SW 1271 (cell line): ENCODE measurements around the gene CRKL.

ENCODE experiments used
- DNase-seq, 2 experiments: peaks; one replicate each; lab custom pipeline; 2025; lab: John Stamatoyannopoulos, UW

The CRKL gene

DNA sequence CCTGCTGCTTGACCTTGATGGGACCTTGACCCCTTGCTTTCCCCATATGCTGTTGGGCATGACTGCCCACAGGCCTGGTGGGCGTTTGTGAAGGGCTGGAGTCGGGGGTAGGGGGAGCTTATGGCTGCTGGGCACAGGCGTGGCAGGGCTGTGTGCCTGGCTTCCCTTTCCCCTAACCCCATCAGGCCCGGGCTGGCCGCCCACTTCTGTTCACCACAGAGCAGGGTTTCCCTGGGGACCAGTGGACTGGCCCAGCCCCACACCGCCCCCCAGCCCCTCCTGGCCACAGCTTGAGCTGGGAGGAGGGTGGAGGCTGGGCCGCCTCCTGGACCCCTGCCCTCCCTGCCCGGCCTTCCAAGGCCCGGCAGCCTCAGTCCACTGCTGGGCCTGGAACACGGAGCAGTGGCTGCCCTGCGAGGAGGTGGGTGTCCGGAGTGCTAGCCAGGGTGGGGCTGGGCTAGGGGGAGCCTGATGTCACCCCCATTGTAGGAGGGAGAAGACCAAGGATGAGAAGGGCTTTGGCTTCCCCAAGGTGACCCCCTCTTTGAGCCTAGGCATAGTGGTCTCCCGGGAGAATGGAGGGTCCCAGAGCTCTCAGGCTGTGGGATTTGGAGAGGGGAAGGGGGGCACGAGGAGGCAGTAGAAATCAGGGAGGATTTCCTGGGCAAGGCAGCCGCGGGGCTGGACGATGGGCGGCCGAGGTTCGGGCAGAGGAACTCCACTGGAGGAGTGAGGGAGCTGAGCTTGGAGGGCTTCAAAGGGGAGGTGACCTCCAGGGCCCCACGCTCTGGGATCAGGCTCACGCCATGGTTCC lies 49.9 kb downstream of the CRKL start, which contains the start of gene AIFM3:
Gene AIFM3 (plus strand): TSS at position 373 of the 814 bp plus-strand sequence. CDS start 690 bp downstream, outside the sequence.
- no peak for DNase-seq

DNA sequence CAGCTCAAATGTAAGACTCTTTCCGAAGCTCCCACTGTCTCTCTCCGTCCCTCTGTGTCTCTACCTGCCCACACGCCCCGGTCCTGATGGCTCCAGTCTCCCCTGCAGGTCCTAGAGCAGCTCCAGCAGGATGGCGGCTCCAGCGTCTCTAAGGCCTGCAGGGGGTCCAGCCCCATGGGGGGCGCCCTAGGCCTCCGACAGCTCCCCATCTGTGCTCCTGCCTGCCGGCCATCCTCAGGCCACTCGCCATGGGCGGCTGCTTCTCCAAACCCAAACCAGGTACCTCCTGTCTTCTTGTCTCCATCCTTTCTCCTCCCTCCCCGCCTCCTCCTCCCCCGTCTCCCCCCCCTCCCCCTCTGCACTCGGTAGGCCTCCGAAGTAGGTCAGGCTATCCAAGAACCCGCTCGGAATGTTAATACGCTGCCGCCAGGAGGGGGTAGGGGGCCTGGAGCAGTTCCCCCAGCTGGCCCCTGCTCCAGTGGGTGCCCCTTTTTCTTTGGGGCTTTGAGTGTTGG lies 50.5 kb downstream of the CRKL start:
- no peak for DNase-seq

DNA sequence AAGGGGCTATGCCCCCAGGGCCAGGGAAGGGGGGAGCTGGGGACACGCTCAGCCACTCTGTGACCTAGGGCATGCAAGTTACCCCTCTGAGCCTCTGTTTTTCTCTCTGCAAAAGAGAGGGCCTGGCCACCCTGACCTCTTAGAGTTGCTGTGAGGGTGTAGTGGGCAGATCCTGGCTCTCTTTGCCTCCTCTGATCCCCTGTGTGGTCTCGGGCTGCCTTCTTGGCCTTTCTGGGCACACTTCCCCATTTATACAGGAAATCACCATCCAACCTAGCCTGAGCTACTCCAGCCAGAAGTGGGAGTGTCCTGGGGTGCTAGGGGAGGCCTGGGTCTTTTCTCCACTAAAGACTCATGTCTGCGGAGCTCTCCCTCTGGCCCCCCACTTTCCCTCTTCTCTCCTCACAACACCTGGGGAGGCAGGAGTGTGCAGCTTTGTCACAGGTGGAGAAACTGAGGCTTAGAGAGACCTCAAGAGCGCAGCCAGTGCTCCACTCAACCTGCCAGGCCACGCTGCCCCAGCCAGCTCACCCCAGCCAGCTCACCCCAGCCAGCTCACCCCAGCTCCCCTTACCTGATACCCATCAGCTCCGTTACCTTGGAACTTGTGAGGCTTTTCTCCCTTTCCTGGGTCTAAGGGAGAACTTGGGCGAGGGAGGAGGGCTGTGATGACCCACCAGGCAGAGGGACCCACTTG lies 51.2 kb downstream of the CRKL start:
- no peak for DNase-seq

DNA sequence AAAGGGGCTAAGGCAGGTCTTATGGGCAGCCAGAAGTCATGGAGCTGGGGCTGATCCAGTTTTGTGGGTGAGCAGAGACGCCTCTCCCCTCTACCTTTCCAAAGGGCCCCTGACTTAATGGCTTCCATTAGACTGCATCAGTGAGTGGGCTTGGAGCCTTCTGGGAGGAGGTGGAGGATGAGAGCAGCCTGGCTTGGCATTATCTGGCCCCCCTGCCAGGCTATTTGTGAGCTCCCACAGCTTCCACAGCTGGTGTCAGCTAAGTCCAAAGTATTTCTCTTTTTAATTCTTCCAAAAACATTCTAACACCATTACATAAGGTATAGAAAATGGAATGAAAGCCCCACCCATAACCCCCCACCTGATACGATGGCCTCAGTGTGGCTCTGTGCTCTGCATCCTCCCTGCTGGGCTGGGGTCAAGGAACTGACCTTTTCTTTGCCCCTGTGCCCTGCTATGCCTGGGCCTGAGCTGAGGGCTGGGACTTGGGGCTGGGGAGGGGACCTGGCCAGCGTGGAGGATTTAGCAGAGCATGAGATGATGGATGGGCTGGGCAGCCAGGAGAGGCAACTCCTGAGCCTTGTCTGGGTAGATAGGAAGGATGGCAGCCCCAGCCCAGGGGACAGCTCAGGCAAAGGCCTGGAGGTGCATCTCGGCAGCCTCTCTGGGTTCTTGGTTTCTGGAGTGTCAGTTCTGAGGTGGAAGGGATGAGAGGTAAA lies 53.9 kb downstream of the CRKL start:
- DNase-seq, result no peak

DNA sequence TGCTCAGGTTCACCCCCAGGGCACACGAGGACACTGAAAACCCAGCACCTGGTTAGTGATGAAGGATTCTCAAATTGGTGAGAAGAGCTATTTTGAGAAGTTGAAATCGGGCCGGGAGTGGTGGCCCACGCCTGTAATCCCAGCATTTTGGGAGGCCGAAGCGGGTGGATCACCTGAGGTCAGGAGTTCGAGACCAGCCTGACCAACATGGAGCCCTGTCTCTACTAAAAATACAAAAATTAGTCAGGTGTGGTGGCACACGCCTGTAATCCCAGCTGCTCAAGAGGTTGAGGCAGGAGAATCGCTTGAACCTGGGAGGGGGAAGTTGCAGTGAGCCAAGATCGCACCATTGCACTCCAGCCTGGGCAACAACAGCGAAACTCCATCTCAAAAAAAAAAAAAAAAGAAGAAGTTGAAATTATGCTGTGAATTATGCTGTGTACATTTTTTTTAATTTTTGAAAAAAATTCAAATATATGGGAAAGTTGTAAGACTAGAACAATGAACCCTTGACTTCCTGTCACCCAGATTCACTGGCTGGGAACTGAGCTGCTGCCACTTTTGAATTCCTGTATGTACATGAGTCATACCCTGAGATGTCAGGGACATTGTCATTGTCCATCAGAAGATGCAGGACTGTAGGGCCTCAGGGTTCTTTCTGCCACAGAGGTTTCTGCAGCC lies 54.9 kb downstream of the CRKL start:
- peak in 1 of 2 experiments; percentile 46 for DNase-seq

DNA sequence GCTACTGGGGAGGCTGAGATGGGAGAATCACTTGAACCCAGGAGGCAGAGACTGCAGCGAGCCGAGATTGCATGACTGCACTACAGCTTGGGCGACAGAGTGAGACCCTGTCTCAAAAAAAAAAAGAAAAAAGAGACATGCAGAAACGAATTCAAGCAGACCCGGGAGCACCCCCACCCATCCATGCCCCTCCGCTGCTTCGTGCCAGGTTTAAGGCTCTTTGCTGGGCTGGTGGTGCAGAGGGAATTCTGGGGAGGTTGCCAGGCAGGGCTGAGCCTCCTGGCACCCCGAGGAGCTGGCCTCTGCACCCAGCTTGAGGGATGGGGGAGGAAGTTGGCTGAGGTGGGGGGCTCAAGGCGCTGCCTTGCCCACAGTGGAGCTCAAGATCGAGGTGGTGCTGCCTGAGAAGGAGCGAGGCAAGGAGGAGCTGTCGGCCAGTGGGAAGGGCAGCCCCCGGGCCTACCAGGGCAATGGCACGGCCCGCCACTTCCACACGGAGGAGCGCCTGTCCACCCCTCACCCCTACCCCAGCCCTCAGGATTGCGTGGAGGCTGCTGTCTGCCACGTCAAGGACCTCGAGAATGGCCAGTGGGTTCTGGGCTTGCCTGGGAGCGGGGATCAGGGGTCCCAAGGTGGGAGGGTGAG lies 55.8 kb downstream of the CRKL start:
- no peak for DNase-seq

DNA sequence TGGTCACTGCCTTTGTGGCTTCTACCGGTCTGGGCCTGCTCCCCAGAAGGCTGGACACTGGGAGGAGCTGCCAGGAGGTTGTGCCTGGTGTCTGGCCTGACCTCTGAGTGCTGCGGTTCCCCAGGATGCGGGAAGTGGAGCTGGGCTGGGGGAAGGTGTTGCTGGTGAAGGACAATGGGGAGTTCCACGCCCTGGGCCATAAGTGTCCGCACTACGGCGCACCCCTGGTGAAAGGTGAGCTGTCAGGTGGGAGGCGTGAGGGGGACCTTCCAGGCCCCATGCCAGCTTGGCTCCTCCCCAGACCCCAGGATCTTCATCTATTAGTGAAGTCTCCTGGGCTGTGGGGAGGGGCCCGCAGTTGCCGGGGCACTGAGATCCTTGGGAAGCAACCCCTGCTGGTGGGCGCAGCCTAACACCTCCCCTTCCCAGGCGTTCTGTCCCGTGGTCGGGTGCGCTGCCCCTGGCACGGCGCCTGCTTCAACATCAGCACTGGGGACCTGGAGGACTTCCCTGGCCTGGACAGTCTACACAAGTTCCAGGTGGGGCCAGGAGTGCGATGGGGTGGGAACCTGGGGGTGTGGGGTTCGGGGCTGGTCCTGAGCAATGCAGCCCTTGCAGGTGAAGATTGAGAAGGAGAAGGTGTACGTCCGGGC lies 56.6 kb downstream of the CRKL start:
- no peak for DNase-seq

DNA sequence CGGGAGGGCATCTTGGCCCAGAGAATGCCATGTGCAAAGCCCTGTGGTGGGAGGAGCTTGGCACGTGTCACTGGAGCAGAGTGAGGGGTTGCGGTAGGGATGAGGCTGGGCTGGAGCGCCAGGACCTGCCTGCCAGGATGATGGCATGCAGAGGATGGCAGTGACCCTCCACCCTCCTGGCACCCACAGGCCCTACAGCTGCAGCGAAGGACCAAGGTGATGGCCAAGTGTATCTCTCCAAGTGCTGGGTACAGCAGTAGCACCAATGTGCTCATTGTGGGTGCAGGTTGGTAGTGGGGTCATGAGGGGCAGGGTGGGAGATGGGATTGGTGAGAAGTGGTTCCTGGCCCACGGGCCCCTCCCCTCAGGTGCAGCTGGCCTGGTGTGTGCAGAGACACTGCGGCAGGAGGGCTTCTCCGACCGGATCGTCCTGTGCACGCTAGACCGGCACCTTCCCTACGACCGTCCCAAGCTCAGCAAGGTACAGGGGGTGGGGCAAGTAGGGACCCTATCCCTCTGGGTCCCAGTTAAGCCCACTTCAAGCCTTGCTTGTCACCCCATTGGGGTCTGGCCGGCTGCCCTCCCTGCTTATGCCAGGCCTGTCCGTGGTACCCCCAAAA lies 57.2 kb downstream of the CRKL start:
- no peak for DNase-seq

DNA sequence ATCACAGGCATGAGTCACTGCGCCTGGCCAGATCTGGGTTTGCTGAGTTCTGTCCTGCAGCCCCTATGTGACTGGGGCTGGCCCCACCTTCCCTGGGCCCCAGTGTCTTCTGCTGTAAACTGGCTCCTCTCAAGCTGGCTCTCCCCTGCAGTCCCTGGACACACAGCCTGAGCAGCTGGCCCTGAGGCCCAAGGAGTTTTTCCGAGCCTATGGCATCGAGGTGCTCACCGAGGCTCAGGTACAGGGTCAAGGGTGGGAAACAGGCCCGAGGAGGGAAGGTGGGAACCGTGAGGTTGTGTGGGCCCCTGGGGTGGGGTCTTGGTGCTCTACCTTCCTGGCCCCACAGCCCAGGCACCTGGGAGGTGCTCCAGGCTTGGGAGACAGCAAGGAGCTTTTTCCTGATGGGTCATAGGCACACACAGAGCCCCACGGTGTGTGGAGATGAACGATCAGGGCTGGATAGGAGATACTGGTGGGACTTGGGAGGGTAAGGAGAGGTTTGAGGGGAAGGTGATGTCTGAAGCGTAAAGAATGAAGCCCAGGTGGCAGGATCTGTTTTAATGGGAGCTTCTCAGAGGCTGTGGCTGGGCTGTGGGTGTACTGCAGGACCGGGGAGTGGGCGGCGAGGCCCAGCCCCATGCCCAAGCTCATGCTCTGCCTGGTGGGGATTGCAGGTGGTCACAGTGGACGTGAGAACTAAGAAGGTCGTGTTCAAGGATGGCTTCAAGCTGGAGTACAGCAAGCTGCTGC lies 58.5 kb downstream of the CRKL start:
- no peak for DNase-seq

DNA sequence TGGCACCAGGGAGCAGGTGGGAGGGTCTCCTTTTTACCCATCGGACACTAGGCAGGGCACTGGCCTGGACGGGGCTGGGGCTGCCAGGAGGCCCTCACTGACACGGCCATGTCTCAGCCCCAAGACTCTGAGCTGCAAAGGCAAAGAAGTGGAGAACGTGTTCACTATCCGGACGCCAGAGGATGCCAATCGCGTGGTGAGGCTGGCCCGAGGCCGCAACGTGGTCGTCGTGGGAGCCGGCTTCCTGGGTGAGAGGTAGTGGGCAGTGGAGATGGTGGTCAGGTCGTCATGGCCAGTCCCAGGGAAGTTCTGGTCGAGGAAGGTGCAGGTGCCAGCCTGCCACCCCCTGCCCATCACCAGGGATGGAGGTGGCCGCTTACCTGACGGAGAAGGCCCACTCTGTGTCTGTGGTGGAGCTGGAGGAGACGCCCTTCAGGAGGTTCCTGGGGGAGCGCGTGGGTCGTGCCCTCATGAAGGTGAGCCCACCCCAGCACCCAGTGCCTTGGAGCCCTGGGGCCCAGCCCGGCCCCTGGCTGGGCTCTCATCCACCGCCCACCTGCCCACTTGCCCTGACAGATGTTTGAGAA lies 59.2 kb downstream of the CRKL start:
- DNase-seq, result no peak

DNA sequence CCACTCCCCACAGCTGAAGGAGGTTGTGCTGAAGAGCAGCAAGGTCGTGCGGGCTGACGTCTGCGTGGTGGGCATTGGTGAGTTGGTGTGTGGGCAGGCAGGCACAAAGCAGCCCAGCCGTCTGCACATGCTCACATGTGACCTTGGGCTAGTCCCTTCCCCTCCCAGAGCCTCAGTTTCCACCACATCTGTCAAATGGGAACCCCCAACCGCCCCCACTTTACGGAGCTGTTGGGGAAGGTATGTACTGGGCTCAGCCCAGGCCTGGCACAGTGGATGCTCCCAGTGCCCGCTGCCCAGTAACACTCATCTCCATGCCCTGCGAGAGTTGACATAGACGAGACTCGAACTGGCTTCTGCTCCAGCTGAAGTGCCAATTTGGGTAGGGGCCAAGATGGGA lies 59.8 kb downstream of the CRKL start:
- no peak for DNase-seq

DNA sequence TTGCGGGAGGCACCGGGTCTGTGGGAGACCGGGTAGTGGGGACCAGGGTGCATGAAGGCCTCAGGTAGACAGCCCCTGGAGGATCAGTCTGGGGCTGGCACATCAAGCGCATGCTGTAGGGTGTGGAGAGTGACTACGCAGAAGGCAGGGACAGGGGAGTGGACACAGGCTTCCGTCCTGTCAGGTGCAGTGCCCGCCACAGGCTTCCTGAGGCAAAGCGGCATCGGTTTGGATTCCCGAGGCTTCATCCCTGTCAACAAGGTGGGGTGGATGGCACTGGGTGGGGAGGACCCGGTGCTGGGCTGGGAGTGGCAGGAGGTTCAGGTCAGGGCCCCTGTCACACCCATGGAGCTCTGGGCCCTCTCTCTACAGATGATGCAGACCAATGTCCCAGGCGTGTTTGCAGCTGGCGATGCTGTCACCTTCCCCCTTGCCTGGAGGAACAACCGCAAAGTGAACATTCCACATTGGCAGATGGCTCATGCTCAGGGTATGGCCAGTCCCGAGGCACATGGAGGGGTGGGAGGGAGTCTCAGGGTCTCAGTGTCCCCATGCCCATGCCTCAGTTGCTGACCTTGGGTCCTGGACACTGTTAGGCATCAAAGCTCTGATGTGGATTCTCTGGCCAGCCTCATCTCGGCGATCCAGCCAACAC lies 60.4 kb downstream of the CRKL start:
- no peak for DNase-seq

DNA sequence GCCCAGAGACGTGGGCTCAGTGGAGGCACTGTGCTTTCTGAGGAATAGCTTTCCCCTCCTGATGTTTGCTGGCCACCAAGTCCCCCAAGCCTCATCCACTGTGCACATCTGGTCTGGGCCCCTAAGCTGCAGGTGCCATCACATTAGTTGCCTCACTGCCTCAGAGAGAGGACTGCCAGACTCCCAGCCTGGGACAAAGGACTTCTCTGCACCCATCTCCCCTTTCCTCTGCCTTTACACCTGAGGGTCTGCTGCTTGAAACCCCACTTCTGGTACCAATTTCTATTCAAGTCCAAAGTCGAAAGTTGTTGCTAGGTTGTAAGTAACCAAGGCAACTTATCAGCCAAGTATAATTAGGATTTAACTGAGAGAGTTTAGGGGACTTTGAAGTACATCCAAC lies 61.2 kb downstream of the CRKL start:
- no peak for DNase-seq

DNA sequence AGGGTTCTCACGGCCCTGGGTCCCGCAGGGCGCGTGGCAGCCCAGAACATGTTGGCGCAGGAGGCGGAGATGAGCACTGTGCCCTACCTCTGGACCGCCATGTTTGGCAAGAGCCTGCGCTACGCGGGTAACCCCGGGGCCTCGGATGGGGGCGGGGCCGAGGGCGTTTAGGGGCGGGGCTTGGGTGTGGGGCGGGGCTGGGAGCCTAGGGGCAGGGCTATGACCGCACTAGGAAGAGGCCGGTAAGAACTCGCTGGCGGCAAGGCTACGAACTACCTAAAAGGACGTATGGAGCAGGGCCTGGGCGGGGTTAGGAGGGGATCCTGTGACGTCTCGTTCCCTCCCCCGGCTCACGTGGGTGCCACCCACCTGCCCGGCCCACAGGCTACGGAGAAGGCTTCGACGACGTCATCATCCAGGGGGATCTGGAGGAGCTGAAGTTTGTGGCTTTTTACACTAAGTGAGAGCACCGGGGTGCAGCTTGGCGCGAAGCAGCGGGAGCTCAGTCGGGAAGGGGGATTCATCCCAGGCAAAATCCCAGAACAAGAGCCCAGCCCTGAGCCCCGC lies 62.1 kb downstream of the CRKL start:
- DNase-seq, result no peak

DNA sequence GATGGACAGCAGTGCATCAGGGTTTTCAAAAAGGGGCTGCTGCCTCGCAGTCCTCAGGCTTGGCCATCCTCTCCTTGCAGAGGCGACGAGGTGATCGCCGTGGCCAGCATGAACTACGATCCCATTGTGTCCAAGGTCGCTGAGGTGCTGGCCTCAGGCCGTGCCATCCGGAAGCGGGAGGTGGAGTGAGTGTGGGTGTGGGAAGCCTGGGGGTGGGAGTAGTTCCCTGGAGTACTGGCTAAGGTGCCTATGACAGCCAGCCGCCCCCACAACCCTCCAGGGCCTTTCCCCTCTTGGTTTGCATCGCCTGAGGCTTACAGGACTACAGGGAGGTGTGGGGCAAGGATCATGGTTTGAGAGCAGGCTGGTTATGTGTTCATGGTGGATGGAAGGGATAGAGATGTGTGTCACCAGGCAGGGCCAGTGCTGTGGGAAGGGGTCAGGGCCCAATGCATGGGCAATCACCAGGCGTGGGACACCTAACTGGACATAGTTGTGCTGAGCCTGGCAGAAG lies 62.8 kb downstream of the CRKL start:
- no peak for DNase-seq

DNA sequence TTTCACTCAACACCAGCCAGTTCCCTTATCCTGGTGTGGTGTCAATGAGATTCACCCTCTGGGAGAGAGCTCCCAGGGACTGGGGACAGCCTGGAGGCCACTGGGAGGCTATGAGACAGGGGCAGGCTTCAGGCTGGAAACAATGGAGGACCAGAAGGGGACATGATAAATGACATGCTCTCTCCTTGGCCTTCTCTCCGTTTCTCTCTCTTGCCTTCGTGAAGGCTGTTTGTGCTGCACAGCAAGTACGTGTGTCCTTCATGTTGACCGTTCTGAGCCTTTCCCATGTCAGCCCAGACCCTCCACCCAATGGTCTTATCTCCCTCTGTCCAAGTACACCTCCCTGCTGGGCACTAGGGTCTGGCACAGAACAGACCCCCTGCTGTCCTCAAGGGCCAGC lies 63.3 kb downstream of the CRKL start:
- DNase-seq, result no peak

DNA sequence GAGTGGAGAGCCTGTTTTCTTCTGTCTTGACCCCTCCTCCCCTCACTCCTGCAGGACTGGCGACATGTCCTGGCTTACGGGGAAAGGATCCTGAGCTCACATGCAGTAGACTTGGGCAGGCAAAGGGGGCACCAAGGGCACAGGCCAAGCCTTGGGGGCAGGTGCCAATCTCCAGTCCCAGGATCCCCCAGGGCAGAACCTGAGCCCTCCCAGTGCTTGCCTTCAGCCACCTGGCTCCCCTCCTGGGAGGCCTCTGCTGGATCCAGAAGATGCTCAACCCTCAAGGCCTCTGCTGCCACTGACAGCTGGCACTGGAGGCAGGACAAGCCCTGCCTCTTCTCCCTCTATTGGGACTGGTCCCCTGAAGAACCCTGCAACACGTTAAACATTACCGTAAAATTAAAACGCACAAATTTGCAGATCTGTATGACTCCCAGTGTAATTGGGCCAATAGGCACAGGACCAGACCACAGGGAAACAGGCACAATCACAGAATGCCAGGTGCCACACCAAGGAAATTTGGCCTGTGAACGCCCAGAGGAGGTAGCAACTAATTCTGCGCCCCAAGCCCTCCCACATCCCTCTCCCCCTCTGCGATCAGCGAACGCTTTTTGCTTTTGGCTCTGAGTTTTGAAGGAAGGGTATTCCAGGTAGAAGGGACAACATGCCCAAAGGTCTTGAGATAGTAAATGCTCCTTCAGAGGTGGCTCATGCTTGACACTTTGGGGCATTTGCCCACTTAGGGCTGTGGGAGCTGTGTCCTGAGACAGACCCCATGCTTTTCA lies 63.9 kb downstream of the CRKL start:
- DNase-seq, result no peak
